T-helper 17 cell (primary cell): Measurements from ENCODE around the gene RPS6KC1. TPM values are rescaled to one million over a fixed set of nuclear protein-coding genes. Genes with fewer than 3 reads are reported as not detected.
"Not testable (repeated sequence)": the region's sequence is repeated elsewhere in the genome, so short reads cannot be mapped to it uniquely, and the experiment has no call there.

Experiments
- ATAC-seq: fragments of 150-1000 bp; cut with Tn5 transposase; 2 replicates; pipeline ENCODE4 v1.10.0; 2021; ENCODE audit warnings: mild to moderate bottlenecking, moderate library complexity
- DNase-seq, 3 donors: peaks; one replicate each; pipeline versions ENCODE4 v3.0.0 to v3.0.0-alpha.2; 2020 to 2021
- H3K9me3 ChIP-seq: one replicate; pipeline ENCODE4 v1.7.0; 2013; ENCODE audit warnings: low read length, mild to moderate bottlenecking; ENCODE audit not compliant: control insufficient read depth, poor library complexity, severe bottlenecking
- H3K27ac Mint-ChIP-seq: one replicate; pipeline ENCODE4 v1.8.0; 2022; ENCODE audit warnings: mild to moderate bottlenecking, moderate library complexity, mixed read lengths
- H3K27me3 Mint-ChIP-seq: one replicate; pipeline ENCODE4 v1.8.0; 2022; ENCODE audit warnings: mixed read lengths
- H3K36me3 Mint-ChIP-seq: one replicate; pipeline ENCODE4 v1.8.0; 2022; ENCODE audit warnings: low read depth, mixed read lengths
- H3K4me1 Mint-ChIP-seq: one replicate; pipeline ENCODE4 v1.8.0; 2022; ENCODE audit warnings: mild to moderate bottlenecking, mixed read lengths
- H3K4me3 Mint-ChIP-seq: one replicate; pipeline ENCODE4 v1.8.0; 2022; ENCODE audit warnings: mild to moderate bottlenecking, moderate library complexity, mixed read lengths
- total RNA-seq, 4 donors: library from RNA in 2 of 4; stranded (reverse) in 2 of 4; gene quantifications; one replicate each; pipeline ENCODE4 v1.2.3 and lab custom pipeline; 2022 to 2026

The RPS6KC1 gene
- total RNA-seq, 2 donors from 2014 or later = 8.9 to 9.4 TPM

- Mint-ChIP-seq H3K36me3 (peaks cover 6% of the 10 kb centered on the region), H3K27ac (no peak overlapping the region), H3K27me3 (no peaks in the 10 kb centered on the region), H3K4me3 (no peak overlapping the region), H3K4me1 (no peaks in the 10 kb centered on the region)
- H3K9me3 ChIP-seq = no peaks in the 10 kb centered on the region
- DNase-seq (no peak), ATAC-seq (no peak)
Observed at GRCh38 chr1:213276236-213276635, 225.2 kb downstream of the RPS6KC1 start.

- ATAC-seq (no peak), DNase-seq (no peak)
- H3K4me3 Mint-ChIP-seq = no peak overlapping the region
- no peaks in the 10 kb centered on the region for H3K9me3 ChIP-seq
- no peaks in the 10 kb centered on the region for H3K4me1 Mint-ChIP-seq
- no peak overlapping the region for H3K27ac Mint-ChIP-seq
- H3K36me3 Mint-ChIP-seq = peaks cover 6% of the 10 kb centered on the region
- no peaks in the 10 kb centered on the region for H3K27me3 Mint-ChIP-seq
Observed at GRCh38 chr1:213277036-213277435, 226.0 kb downstream of the RPS6KC1 start.

GRCh38 chr1:213279410-213279809 is 228.4 kb downstream of the RPS6KC1 start:
- no peaks in the 10 kb centered on the region for H3K27me3 Mint-ChIP-seq
- DNase-seq (no peak), ATAC-seq (no peak)
- H3K27ac Mint-ChIP-seq = no peak overlapping the region
- no peaks in the 10 kb centered on the region for H3K4me1 Mint-ChIP-seq
- peaks cover 2% of the 10 kb centered on the region for H3K36me3 Mint-ChIP-seq
- H3K9me3 ChIP-seq = no peaks in the 10 kb centered on the region
- H3K4me3 Mint-ChIP-seq = no peak overlapping the region

GRCh38 chr1:213281640-213282301 is 230.7 kb downstream of the RPS6KC1 start:
- no peak for DNase-seq
- Mint-ChIP-seq H3K27me3 (no peaks in the 10 kb centered on the region), H3K4me3 (no peak overlapping the region), H3K36me3 (peaks cover 2% of the 10 kb centered on the region), H3K27ac (no peak overlapping the region), H3K4me1 (no peaks in the 10 kb centered on the region)
- no peaks in the 10 kb centered on the region for H3K9me3 ChIP-seq
- no peak for ATAC-seq

GRCh38 chr1:213284626-213285025 is 233.6 kb downstream of the RPS6KC1 start:
- H3K9me3 ChIP-seq = no peaks in the 10 kb centered on the region
- H3K36me3 Mint-ChIP-seq = peaks cover 2% of the 10 kb centered on the region
- ATAC-seq (no peak), DNase-seq (no peak)
- H3K27ac Mint-ChIP-seq = no peak overlapping the region
- H3K4me3 Mint-ChIP-seq = no peak overlapping the region
- no peaks in the 10 kb centered on the region for H3K27me3 Mint-ChIP-seq
- no peaks in the 10 kb centered on the region for H3K4me1 Mint-ChIP-seq

- DNase-seq (no peak), ATAC-seq (no peak)
- Mint-ChIP-seq H3K36me3 (peaks cover under 1% of the 10 kb centered on the region), H3K27me3 (no peaks in the 10 kb centered on the region), H3K4me3 (no peak overlapping the region), H3K4me1 (no peaks in the 10 kb centered on the region), H3K27ac (no peak overlapping the region)
- H3K9me3 ChIP-seq = no peaks in the 10 kb centered on the region
Observed at GRCh38 chr1:213286235-213286634, 235.2 kb downstream of the RPS6KC1 start.

GRCh38 chr1:213287987-213288386 is 236.9 kb downstream of the RPS6KC1 start:
- Mint-ChIP-seq H3K27ac (no peak overlapping the region), H3K4me3 (no peak overlapping the region), H3K36me3 (peaks cover 2% of the 10 kb centered on the region), H3K4me1 (no peaks in the 10 kb centered on the region), H3K27me3 (no peaks in the 10 kb centered on the region)
- no peaks in the 10 kb centered on the region for H3K9me3 ChIP-seq
- ATAC-seq = no peak
- DNase-seq = no peak

GRCh38 chr1:213291526-213291925 is 240.5 kb downstream of the RPS6KC1 start:
- ATAC-seq (no peak), DNase-seq (no peak)
- Mint-ChIP-seq H3K27ac (no peak overlapping the region), H3K4me1 (no peaks in the 10 kb centered on the region), H3K36me3 (peaks cover 2% of the 10 kb centered on the region), H3K27me3 (no peaks in the 10 kb centered on the region), H3K4me3 (no peak overlapping the region)
- no peaks in the 10 kb centered on the region for H3K9me3 ChIP-seq

- no peak overlapping the region for H3K4me3 Mint-ChIP-seq
- no peaks in the 10 kb centered on the region for H3K4me1 Mint-ChIP-seq
- H3K27me3 Mint-ChIP-seq = no peaks in the 10 kb centered on the region
- H3K9me3 ChIP-seq = no peaks in the 10 kb centered on the region
- ATAC-seq (no peak), DNase-seq (no peak)
- H3K36me3 Mint-ChIP-seq = peaks cover 2% of the 10 kb centered on the region
- no peak overlapping the region for H3K27ac Mint-ChIP-seq
Observed at GRCh38 chr1:213292614-213293013, 241.6 kb downstream of the RPS6KC1 start.

- no peak overlapping the region for H3K4me3 Mint-ChIP-seq
- no peak for DNase-seq
- H3K27me3 Mint-ChIP-seq = no peaks in the 10 kb centered on the region
- H3K9me3 ChIP-seq = no peaks in the 10 kb centered on the region
- H3K4me1 Mint-ChIP-seq = no peaks in the 10 kb centered on the region
- peaks cover 2% of the 10 kb centered on the region for H3K36me3 Mint-ChIP-seq
- H3K27ac Mint-ChIP-seq = no peak overlapping the region
- ATAC-seq = no peak
Observed at GRCh38 chr1:213295860-213296259, 244.8 kb downstream of the RPS6KC1 start.

GRCh38 chr1:213296558-213296957 is 245.5 kb downstream of the RPS6KC1 start:
- DNase-seq (no peak), ATAC-seq (no peak)
- Mint-ChIP-seq H3K36me3 (no peaks in the 10 kb centered on the region), H3K27ac (no peak overlapping the region), H3K4me3 (no peak overlapping the region), H3K27me3 (no peaks in the 10 kb centered on the region), H3K4me1 (no peaks in the 10 kb centered on the region)
- no peaks in the 10 kb centered on the region for H3K9me3 ChIP-seq

GRCh38 chr1:213297021-213297420 is 246.0 kb downstream of the RPS6KC1 start:
- no peak for ATAC-seq
- H3K27ac Mint-ChIP-seq = no peak overlapping the region
- H3K27me3 Mint-ChIP-seq = no peaks in the 10 kb centered on the region
- no peak overlapping the region for H3K4me3 Mint-ChIP-seq
- no peaks in the 10 kb centered on the region for H3K9me3 ChIP-seq
- H3K4me1 Mint-ChIP-seq = no peaks in the 10 kb centered on the region
- DNase-seq = no peak
- H3K36me3 Mint-ChIP-seq = no peaks in the 10 kb centered on the region

GRCh38 chr1:213300433-213300832 is 249.4 kb downstream of the RPS6KC1 start:
- Mint-ChIP-seq H3K27me3 (no peaks in the 10 kb centered on the region), H3K4me1 (no peaks in the 10 kb centered on the region), H3K4me3 (no peak overlapping the region), H3K36me3 (no peaks in the 10 kb centered on the region), H3K27ac (no peak overlapping the region)
- DNase-seq (no peak), ATAC-seq (no peak)
- H3K9me3 ChIP-seq = no peaks in the 10 kb centered on the region

GRCh38 chr1:213301524-213301923 is 250.5 kb downstream of the RPS6KC1 start:
- not testable (repeated sequence) for H3K4me1 Mint-ChIP-seq, DNase-seq, H3K9me3 ChIP-seq, ATAC-seq, H3K27me3 Mint-ChIP-seq, H3K36me3 Mint-ChIP-seq, H3K27ac Mint-ChIP-seq, H3K4me3 Mint-ChIP-seq
